Upper lobe of left lung (tissue), 4 donors: ENCODE data around the gene LIMCH1.

Experiments
- CTCF ChIP-seq, 6 experiments: fragments of 450-650 bp in 4 of 6; fragments of 200-600 bp in 2 of 6; sonication (generic) in 2 of 6; IDR thresholded peaks; one replicate each; pipeline ENCODE4 v1.5.1; 2016 to 2019; ENCODE audit warnings: antibody characterized with exemption in 6 of 6
- POLR2A ChIP-seq, 4 donors: fragments of 450-650 bp; IDR thresholded peaks; one replicate each; pipeline ENCODE4 v1.5.1; 2016 to 2017; ENCODE audit warnings: antibody characterized with exemption in 4 of 4, mild to moderate bottlenecking in 2 of 4

- TF ChIP-seq POLR2A (IDR thresholded peaks at IDR 0.05) (no peak), CTCF (IDR thresholded peaks at IDR 0.05) (no peak)
Measured at GRCh38 chr4:41567186-41567585, 29.2 kb downstream of the LIMCH1 start.
